Fibroblast of mammary gland (primary cell): ENCODE data around the gene COPG2.
"Not testable (repeated sequence)": the region's sequence is repeated elsewhere in the genome, so short reads cannot be mapped to it uniquely, and the experiment has no call there.

ENCODE experiments used
- DNase-seq: peaks from one replicate; pipeline ENCODE4 v3.0.0-alpha.2; 2010; ENCODE audit warnings: low read depth
- H3K4me3 ChIP-seq: 2 replicates; pipeline ENCODE4 v1.5.1; 2011; ENCODE audit warnings: low read depth, mild to moderate bottlenecking, low read length, moderate library complexity; ENCODE audit not compliant: control insufficient read depth
- CTCF ChIP-seq: conservative IDR thresholded peaks from 2 replicates; pipeline ENCODE4 v1.5.1; 2011; ENCODE audit warnings: low read depth, low read length, inconsistent platforms; ENCODE audit not compliant: control insufficient read depth, insufficient read depth

COPG2 gene

GRCh38 chr7:130524628-130525027, 143.9 kb downstream of the COPG2 start:
- no peak for TF ChIP-seq CTCF
- no peak for DNase-seq

GRCh38 chr7:130523519-130524125, 144.9 kb downstream of the COPG2 start:
- DNase-seq, H3K4me3 ChIP-seq: not testable (repeated sequence)

More at GRCh38 chr7:130524628-130525027, 143.9 kb downstream of the COPG2 start:
- H3K4me3 ChIP-seq = no peak overlapping the region

GRCh38 chr7:130521258-130521951, 147.1 kb downstream of the COPG2 start:
- H3K4me3 ChIP-seq = no peak overlapping the region
- no peak for TF ChIP-seq CTCF
- DNase-seq = no peak

- TF ChIP-seq CTCF = no peak
- no peak for DNase-seq
- H3K4me3 ChIP-seq = no peak overlapping the region
Observed at GRCh38 chr7:130515315-130516040, 153.1 kb downstream of the COPG2 start.

GRCh38 chr7:130513447-130513846, 155.1 kb downstream of the COPG2 start:
- H3K4me3 ChIP-seq = no peak overlapping the region
- DNase-seq = no peak
- TF ChIP-seq CTCF = no peak

GRCh38 chr7:130512038-130512437, 156.5 kb downstream of the COPG2 start:
- DNase-seq, H3K4me3 ChIP-seq: not testable (repeated sequence)

- H3K4me3 ChIP-seq = no peak overlapping the region
- TF ChIP-seq CTCF = no peak
- no peak for DNase-seq
Observed at GRCh38 chr7:130506358-130506757, 162.2 kb downstream of the COPG2 start.
